Esophagus squamous epithelium (tissue), 5 donors: ENCODE data around the gene MYO15A. TPM values are rescaled to one million over a fixed set of nuclear protein-coding genes. Genes with fewer than 3 reads are reported as not detected.

Experiments used
- DNase-seq: peaks from one replicate; lab custom pipeline; 2025; lab: John Stamatoyannopoulos, UW
- H3K27ac ChIP-seq, 4 donors: fragments of 200-600 bp; sonication (generic); one replicate each; pipeline ENCODE4 v1.5.1; 2016 to 2019; ENCODE audit warnings: mild to moderate bottlenecking in 1 of 4
- H3K27me3 ChIP-seq, 4 donors: fragments of 200-600 bp; sonication (generic); 1 replicate in 3 of 4; 2 replicates in 1 of 4; pipeline versions ENCODE4 v1.5.1 to v1.6.0; 2017 to 2021; ENCODE audit warnings: antibody characterized with exemption in 1 of 4
- H3K36me3 ChIP-seq, 3 donors: fragments of 200-600 bp; sonication (generic); one replicate each; pipeline ENCODE4 v1.5.1; 2016 to 2019
- H3K4me1 ChIP-seq, 3 donors: fragments of 200-600 bp; sonication (generic); one replicate each; pipeline ENCODE4 v1.5.1; 2017 to 2019
- H3K4me3 ChIP-seq, 4 donors: fragments of 200-600 bp; sonication (generic); 1 replicate in 3 of 4; 2 replicates in 1 of 4; pipeline ENCODE4 v1.5.1; 2016 to 2019; ENCODE audit warnings: mild to moderate bottlenecking in 2 of 4, moderate library complexity in 1 of 4
- H3K9me3 ChIP-seq, 3 donors: fragments of 200-600 bp; sonication (generic); one replicate each; pipeline ENCODE4 v1.5.1; 2016 to 2019
- POLR2A ChIP-seq, 4 donors: fragments of 450-650 bp; IDR thresholded peaks; one replicate each; pipeline ENCODE4 v1.6.1; 2017; ENCODE audit warnings: antibody characterized with exemption in 4 of 4, mild to moderate bottlenecking in 4 of 4, moderate library complexity in 3 of 4
- WGBS, 2 donors: methylation state at CpG; one replicate each; pipeline ENCODE4 v1.1.5; 2018; 5-methylcytosine and 5-hydroxymethylcytosine counted together
- intact Hi-C: fragments of 100-400 bp; cut with DNase I; formaldehyde crosslinking; loops from one replicate; pipeline ENCODE4 v1.15.0; 2022
- total RNA-seq, 4 donors: library from RNA; depleted of rRNA; stranded (reverse); fragments of >200 nt; gene quantifications; one replicate each; pipeline ENCODE4 v1.1.0, GENCODE V29; 2016
- TF ChIP-seq, protein P1 (sequence below), 6 experiments: fragments of 450-650 bp in 4 of 6; fragments of 200-600 bp in 2 of 6; sonication (generic) in 2 of 6; IDR thresholded peaks; one replicate each; pipeline ENCODE4 v1.5.1; 2016 to 2019; ENCODE audit warnings: antibody characterized with exemption in 6 of 6, mild to moderate bottlenecking in 4 of 6, moderate library complexity in 4 of 6
- donor health status: DM: yes; HTN: yes; CAD: no.

The MYO15A gene
- total RNA-seq, 4 donors from 2014 or later: 0.18 to 1.7 (median 0.30) TPM; not detected in 1

DNA sequence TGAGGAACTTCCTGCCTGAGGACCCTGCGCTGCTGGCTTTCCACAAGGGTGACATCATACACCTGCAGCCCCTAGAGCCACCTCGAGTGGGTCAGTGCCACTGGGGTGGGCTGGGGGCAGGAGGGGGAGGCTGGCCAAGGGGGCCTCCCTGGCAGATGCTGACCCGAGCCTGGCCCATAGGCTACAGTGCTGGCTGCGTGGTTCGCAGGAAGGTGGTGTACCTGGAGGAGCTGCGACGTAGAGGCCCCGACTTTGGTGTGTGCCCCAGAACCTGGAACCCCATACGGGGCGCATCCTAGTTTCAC, 48.4 kb downstream of the MYO15A start:
- TF ChIP-seq, protein P1, sequence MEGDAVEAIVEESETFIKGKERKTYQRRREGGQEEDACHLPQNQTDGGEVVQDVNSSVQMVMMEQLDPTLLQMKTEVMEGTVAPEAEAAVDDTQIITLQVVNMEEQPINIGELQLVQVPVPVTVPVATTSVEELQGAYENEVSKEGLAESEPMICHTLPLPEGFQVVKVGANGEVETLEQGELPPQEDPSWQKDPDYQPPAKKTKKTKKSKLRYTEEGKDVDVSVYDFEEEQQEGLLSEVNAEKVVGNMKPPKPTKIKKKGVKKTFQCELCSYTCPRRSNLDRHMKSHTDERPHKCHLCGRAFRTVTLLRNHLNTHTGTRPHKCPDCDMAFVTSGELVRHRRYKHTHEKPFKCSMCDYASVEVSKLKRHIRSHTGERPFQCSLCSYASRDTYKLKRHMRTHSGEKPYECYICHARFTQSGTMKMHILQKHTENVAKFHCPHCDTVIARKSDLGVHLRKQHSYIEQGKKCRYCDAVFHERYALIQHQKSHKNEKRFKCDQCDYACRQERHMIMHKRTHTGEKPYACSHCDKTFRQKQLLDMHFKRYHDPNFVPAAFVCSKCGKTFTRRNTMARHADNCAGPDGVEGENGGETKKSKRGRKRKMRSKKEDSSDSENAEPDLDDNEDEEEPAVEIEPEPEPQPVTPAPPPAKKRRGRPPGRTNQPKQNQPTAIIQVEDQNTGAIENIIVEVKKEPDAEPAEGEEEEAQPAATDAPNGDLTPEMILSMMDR (IDR thresholded peaks at IDR 0.05): no peak
- TF ChIP-seq POLR2A (IDR thresholded peaks at IDR 0.05): no peak
- no peaks in the 10 kb centered on the region for H3K36me3 ChIP-seq
- peaks cover 12 to 54% (median 29%) of the 10 kb centered on the region in 3 donors for H3K4me1 ChIP-seq
- 100% methylated on average over 1 to 5 of the region's 10 CpGs for WGBS, 2 donors
- intact Hi-C loops: no loop called here
- H3K9me3 ChIP-seq: no peaks in the 10 kb centered on the region
- H3K4me3 ChIP-seq: no peak overlapping the region
- no peaks in the 10 kb centered on the region for H3K27me3 ChIP-seq
- H3K27ac ChIP-seq: peak overlapping the region in 2 of 4 donors; percentile 78 to 89
- DNase-seq: no peak

DNA sequence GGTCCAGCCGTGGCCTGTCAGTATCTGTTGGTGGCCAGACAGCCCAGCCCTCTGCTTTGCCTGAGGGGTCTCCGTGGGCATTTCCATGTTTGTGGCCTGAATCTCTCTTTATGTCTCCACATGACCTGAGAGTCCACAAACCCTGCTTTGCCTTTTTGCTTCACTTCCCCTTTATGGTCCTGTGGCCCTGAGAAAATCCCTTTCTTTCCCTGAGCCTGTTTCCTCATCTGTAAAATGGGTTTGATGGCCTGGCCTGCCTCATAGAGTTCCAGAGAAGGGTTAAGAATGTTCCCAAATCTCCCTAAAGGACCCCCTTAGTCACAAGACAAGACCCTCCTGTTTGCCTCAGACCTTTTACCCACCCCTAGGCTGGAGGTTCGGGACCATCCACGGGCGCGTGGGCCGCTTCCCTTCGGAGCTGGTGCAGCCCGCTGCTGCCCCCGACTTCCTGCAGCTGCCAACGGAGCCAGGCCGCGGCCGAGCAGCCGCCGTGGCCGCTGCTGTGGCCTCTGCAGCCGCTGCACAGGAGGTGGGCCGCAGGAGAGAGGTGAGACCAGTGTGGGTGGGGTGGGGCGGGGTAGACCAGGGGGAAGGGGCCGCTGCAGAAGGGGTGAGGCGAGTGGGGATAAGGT, 48.9 kb downstream of the MYO15A start:
- no peaks in the 10 kb centered on the region for H3K27me3 ChIP-seq
- H3K27ac ChIP-seq: peak overlapping the region; percentile 50 to 89 (median 77)
- no peak for DNase-seq
- peaks cover 12 to 51% (median 29%) of the 10 kb centered on the region in 3 donors for H3K4me1 ChIP-seq
- no peaks in the 10 kb centered on the region for H3K9me3 ChIP-seq
- H3K36me3 ChIP-seq: no peaks in the 10 kb centered on the region
- intact Hi-C loops: no loop called here
- H3K4me3 ChIP-seq: peak overlapping the region in 2 of 4 donors; percentile 54 to 74
- WGBS, 2 donors: 88 to 98% methylated on average over 2 to 6 of the region's 22 CpGs
- no peak for TF ChIP-seq POLR2A (IDR thresholded peaks at IDR 0.05)
- TF ChIP-seq, protein P1 (IDR thresholded peaks at IDR 0.05): no peak

DNA sequence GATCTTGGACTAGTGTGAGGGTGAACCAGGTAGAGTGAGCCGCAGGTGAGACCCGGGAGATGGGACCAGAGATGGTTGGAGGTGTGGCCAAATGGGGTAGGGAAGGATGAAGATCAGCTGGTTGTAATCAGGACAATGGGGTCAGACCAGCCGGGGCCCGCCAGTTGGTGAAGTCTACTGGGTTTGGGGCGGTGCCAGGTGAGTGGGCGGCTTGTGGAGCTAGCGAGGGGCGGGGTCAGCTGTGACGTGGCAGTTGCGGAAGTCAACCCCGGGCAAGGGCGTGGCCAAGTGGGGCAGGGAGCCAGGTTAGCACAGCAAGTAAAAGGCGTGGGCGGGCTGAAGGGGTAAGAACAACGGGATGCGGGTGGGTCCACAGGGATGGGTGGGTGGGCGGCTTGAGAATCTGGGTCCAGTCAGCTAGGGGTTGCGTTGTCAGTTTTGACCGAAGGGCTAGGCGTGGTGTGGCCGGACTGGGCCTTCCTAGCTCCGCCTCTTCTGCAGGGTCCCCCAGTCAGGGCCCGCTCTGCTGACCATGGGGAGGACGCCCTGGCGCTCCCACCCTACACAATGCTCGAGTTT, 49.6 kb downstream of the MYO15A start:
- Histone ChIP-seq H3K27ac (peak overlapping the region; percentile 50 to 89 (median 77)), H3K4me1 (peaks cover 10 to 44% (median 24%) of the 10 kb centered on the region in 3 donors), H3K36me3 (no peaks in the 10 kb centered on the region), H3K27me3 (no peaks in the 10 kb centered on the region), H3K9me3 (no peaks in the 10 kb centered on the region), H3K4me3 (peak overlapping the region; percentile 23 to 74 (median 52))
- TF ChIP-seq, protein P1 (IDR thresholded peaks at IDR 0.05): no peak
- TF ChIP-seq POLR2A (IDR thresholded peaks at IDR 0.05): no peak
- intact Hi-C loops: no loop called here
- 4 to 5% methylated on average over 12 to 25 of the region's 26 CpGs for WGBS, 2 donors
- peak; percentile 79 for DNase-seq

DNA sequence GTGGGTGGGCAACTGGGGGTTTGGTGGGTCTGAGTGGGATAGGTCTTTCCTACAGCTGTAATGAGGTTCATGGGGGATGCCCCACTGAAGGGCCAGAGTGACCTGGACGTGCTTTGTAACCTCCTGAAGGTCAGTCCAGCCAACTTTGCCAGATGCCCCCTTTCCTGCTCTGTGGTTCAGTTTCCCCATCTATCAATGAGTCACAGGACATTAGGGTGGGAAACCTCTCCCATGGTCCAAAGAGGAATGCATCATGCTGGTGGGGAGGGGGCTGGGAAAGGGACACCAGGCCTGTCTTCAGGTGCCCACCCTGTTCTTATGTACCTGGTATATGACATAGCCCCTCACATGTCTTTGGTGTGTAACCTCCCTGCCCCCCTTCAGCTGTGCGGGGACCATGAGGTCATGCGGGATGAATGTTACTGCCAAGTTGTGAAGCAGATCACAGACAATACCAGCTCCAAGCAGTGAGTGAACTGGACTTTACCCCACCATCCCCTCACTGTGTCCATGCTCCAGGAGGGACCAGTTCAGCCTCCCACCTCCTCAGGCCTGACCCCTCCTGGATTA, 51.1 kb downstream of the MYO15A start:
- Histone ChIP-seq H3K27me3 (no peaks in the 10 kb centered on the region), H3K9me3 (no peaks in the 10 kb centered on the region), H3K36me3 (no peaks in the 10 kb centered on the region), H3K27ac (no peak overlapping the region), H3K4me3 (no peak overlapping the region), H3K4me1 (peaks cover 5 to 32% (median 21%) of the 10 kb centered on the region in 3 donors)
- intact Hi-C loops: no loop called here
- WGBS, 2 donors: 58% methylated on average over 2 of the region's 3 CpGs; no CpG with 5 or more reads in 1 of the 2 donors
- DNase-seq: no peak
- TF ChIP-seq, protein P1 (IDR thresholded peaks at IDR 0.05): no peak
- TF ChIP-seq POLR2A (IDR thresholded peaks at IDR 0.05): no peak
